PFSK-1 (cell line): ENCODE data around the gene KMT2A.

Experiments used
- FOXP2 ChIP-seq: optimal IDR thresholded peaks from 2 replicates; pipeline ENCODE3; 2011; ENCODE audit warnings: borderline replicate concordance, control low read depth, inconsistent platforms; ENCODE audit not compliant: insufficient read depth; ENCODE audit errors: extremely low read length, extremely low read depth
- POLR2AphosphoS5 ChIP-seq: IDR thresholded peaks from 2 replicates; pipeline ENCODE4 v1.6.1; 2012; ENCODE audit warnings: low read depth, mild to moderate bottlenecking, control low read depth, low read length, moderate library complexity
- REST ChIP-seq, 2 experiments: IDR thresholded peaks; 2 replicates each; pipeline versions ENCODE4 v1.6.1 to v1.8.0; 2011 to 2012; ENCODE audit warnings: low read depth in 2 of 2, low read length in 2 of 2, control low read depth in 1 of 2, inconsistent platforms in 1 of 2, mild to moderate bottlenecking in 1 of 2, moderate library complexity in 1 of 2; ENCODE audit not compliant: insufficient read depth in 1 of 2
- SIN3A ChIP-seq: IDR thresholded peaks from 2 replicates; pipeline ENCODE4 v1.6.1; 2012; ENCODE audit warnings: mild to moderate bottlenecking, low read length, moderate library complexity, borderline replicate concordance; ENCODE audit not compliant: insufficient read depth
- TAF1 ChIP-seq: IDR thresholded peaks from 2 replicates; pipeline ENCODE4 v1.6.1; 2012; ENCODE audit warnings: low read length, control low read depth, borderline replicate concordance; ENCODE audit not compliant: insufficient read depth

KMT2A gene

GRCh38 chr11:118411530-118411929 lies 24.8 kb upstream of the KMT2A start:
- TF ChIP-seq REST (IDR thresholded peaks at IDR 0.05; ENCODE audit: insufficient read depth in 1 of 2, low read depth in 2 of 2, low read length in 2 of 2) (no peak), FOXP2 (no peak), POLR2AphosphoS5 (no peak; the same call in 1 of the 2 replicates), TAF1 (no peak), SIN3A (no peak)

GRCh38 chr11:118412921-118413320 lies 23.4 kb upstream of the KMT2A start:
- TF ChIP-seq SIN3A (no peak), TAF1 (no peak), FOXP2 (no peak), POLR2AphosphoS5 (no peak)

GRCh38 chr11:118415062-118415738 lies 21.1 kb upstream of the KMT2A start:
- TF ChIP-seq SIN3A (no peak), FOXP2 (no peak), TAF1 (no peak), POLR2AphosphoS5 (no peak)

- TF ChIP-seq TAF1 (0 out of 2 replicates have a peak, but pooled peaks have one; percentile 55), REST (IDR thresholded peaks at IDR 0.05; ENCODE audit: insufficient read depth in 1 of 2, low read depth in 2 of 2, low read length in 2 of 2) (peak in 1 of 2 experiments; percentile 66; a peak in 2 of 4 replicates), FOXP2 (peak; percentile 34), SIN3A (peak; percentile 58; the same call in 1 of the 2 replicates), POLR2AphosphoS5 (no peak; the same call in 1 of the 2 replicates)
Measured at GRCh38 chr11:118415739-118416068, 20.6 kb upstream of the KMT2A start.

- TF ChIP-seq SIN3A (no peak), REST (IDR thresholded peaks at IDR 0.05; ENCODE audit: insufficient read depth in 1 of 2, low read depth in 2 of 2, low read length in 2 of 2) (no peak), POLR2AphosphoS5 (no peak), TAF1 (no peak), FOXP2 (no peak)
Measured at GRCh38 chr11:118417801-118418200, 18.5 kb upstream of the KMT2A start.

- TF ChIP-seq REST (IDR thresholded peaks at IDR 0.05; ENCODE audit: insufficient read depth in 1 of 2, low read depth in 2 of 2, low read length in 2 of 2) (no peak), TAF1 (no peak), FOXP2 (no peak), POLR2AphosphoS5 (no peak), SIN3A (no peak)
Measured at GRCh38 chr11:118418766-118419165, 17.5 kb upstream of the KMT2A start.
